HG03066 (cell line): ENCODE data around the gene PPP6R2.
"Not testable (repeated sequence)": the region's sequence is repeated elsewhere in the genome, so short reads cannot be mapped to it uniquely, and the experiment has no call there.

ENCODE experiments used
- ATAC-seq: cut with Tn5 transposase; IDR thresholded peaks from one replicate; pipeline ENCODE4 v1.9.1; 2021; ENCODE audit warnings: low read depth; ENCODE audit not compliant: unreplicated experiment

PPP6R2 gene

DNA sequence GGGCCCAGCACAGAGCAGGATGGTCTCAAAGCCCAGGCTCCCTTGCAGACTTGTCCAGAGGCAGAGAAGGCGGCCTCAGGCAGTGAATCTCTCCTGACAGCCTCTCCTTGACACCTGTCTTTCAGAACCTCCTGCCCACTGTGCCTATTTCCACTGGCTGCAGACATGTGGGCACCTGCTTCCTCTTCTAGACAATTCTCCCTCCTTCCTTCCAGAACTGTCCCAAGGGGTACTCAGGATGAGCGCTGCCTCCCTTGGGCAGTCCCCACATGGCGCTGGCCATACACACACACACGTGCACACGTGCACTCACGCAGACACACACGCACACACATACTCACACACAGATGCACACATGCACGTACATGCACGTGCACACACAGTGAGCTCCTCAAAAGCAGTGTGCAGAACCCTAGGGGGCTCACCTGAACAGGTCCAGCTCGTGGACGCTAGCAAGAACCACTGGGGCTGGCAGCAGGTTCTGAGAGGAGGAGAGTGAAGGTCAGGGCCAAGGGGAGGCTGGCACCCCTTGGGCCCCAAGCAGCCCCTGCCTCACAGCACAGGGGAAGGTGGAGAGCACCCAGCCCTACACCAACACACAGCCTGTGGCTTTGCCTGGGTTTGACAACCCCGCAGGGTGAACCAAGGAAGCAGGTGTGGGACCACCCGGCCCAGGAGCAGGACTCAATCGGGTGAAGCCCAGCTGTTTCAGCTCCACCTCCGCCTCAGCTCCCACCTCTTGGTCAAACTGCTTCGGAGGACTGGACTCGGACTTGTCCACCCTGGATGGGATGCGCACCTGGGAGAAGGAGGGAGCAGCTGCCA lies 27.6 kb upstream of the PPP6R2 start:
- no peak for ATAC-seq

DNA sequence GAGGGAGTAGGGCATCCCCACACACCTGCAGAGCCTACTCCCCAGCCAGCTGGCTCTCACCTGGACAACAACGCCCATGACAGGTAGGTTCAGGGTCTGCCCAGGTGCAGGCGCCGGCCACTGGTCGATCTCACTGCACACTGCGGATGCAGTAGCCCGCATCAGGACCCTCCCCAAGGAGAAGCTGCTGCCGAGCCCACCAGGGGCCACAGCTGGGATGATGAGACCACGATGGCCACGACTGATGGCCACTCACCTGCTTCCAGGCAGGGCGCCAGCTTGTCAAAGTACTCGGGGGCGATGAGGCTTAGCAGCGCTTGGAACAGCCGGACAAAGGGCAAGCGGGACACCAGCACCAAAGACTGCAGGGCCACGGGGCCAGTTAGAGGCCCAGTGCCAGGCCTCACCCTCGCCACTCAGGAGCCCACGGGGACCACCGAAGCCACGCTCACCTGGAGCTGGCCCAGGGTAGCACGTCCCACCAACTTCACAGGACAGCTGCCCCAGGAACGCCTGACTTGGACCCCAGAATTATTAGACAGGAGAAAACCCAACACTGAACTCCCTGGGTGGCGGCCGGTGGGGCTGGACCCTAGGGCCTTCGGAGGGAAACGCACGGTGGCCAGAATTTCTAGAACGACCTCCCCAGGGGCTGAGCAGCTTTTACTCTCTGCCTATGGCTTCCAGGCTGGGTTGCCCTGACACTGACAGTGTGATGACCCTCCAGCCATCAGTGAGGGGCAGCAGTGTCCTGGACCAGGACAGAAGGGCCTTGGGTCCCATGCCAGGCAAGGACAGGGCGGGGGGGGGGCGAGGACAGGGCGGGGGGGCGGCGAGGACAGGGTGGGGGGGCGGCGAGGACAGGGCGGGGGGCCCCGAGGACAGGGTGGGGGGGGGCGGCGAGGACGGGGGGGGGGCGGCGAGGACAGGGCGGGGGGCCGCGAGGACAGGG lies 26.7 kb upstream of the PPP6R2 start:
- ATAC-seq: no peak

GRCh38 chr22:50317178-50317577 lies 25.9 kb upstream of the PPP6R2 start:
- no peak for ATAC-seq

GRCh38 chr22:50317674-50318073 lies 25.5 kb upstream of the PPP6R2 start:
- ATAC-seq: no peak

DNA sequence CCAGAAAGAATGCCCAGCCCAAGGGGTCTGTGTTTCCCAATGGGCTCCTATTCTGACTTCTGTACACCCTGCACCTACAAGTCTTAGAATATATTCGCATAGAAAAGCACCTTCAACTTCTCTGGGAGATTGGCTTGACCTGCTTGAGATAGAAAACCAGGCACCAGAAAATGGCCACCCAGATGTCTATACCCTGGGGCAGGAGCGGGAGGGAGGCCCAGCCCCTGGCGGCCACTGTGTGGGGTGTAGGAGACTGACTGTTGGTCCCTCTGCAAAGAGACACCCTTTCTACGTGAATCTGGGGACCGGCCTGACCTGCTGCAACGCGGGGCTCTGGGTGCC lies 24.8 kb upstream of the PPP6R2 start:
- no peak for ATAC-seq

GRCh38 chr22:50318698-50319411 lies 24.3 kb upstream of the PPP6R2 start:
- no peak for ATAC-seq

- no peak for ATAC-seq
Observed at GRCh38 chr22:50319503-50319951, 23.6 kb upstream of the PPP6R2 start.

- no peak for ATAC-seq
Observed at GRCh38 chr22:50320116-50320515, 23.0 kb upstream of the PPP6R2 start.

GRCh38 chr22:50320671-50321325 lies 22.3 kb upstream of the PPP6R2 start:
- no peak for ATAC-seq

DNA sequence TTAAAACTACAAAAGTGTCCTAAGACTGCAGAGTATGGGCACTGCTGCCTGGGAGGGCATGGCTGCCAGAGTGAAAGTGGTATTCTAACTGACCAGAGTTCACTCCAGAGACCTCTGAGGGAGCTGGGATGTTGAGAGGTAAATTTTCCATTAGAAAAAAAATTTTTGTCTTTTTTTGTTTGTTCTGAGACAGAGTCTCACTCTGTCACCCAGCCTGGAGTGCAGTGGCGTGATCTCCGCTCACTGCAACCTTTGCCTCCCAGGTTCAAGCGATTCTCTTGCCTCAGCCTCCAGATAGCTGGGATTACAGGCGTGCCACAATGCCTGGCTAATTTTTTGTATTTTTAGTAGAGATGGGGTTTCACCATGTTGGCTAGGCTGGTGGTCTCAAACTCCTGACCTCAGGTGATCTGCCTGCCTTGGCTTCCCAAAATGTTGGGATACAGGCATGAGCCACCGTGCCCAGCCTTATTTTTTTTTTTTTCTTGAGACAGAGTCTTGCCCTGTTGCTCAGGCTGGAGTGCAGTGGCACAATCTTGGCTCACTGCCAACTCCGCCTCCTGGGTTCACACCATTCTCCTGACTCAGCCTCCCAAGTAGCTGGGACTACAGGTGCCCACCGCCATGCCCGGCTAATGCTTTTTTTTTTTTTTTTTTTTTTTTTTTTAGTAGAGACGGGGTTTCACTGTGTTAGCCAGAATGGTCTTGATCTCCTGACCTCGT lies 20.6 kb upstream of the PPP6R2 start:
- ATAC-seq: not testable (repeated sequence)

- ATAC-seq: no peak
Observed at GRCh38 chr22:50323900-50324299, 19.2 kb upstream of the PPP6R2 start.

DNA sequence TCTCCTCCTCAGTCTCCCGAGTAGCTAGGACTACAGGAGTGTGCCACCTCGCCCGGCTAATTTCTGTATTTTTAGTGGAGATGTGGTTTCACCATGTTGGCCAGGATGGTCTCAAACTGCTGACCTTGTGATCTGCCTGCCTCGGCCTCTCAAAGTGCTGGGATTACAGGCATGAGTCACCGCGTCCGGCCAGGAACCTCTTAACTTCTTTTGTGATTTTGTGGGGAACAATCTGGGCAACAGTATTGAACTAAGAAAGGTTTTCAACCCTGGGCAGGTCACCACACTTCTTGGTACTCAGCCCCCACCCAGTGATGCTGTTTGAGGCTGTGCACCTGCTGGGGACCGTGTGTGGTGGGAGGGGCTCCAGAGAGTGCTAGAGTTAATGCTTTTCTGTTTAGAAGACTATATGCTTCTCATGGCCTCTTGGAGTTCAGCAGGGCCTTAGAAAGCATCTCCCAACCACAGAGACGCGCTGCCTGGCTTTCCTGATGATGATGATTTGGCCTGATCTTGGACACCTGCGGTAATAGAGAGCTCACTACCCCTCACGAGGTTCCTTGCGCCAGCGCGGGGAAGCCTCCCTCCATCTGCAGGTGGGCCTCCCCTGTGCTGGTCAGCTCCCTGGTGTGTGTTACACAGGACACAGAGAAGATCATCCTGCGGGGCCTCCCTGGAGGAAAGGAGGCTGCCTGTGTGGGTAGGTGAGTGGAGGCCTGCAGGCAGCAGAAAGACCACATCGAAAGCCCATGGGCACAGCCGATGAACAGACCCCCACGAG lies 17.5 kb upstream of the PPP6R2 start:
- no peak for ATAC-seq

DNA sequence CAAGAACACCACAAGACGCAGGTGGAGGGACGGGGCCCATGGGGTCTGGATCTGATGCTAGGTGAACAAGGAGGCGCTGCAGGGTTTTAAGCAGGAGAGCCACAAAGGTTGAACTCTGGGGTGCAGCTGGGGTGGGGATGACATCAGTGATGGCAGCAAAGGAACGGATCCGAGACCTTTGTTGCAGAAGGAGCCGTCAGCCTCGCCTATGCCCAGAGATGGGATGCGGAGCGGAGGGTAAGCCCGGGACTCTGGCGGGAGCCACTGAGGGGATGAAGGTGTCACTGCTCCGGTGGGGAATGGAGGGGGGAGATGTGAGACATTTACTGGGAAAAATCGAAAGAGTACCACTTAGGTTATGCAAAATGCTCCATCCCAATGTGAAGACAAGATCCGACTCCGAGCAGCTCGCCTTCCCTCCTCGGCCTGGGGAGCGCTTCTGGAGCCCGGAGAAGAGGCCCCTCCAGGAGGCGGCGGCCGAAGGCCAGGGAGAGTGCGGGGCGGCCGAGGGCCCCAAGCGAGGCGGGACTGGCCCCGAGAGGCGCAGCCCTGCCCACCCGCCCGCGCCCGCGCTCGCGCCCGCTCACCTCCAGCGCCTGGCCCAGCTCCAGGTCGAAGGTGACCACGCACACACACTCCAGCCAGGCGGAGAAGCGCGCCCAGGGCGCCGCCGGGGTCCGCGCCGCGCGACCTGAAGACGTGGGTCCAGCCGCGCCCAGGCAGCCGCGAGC lies 16.7 kb upstream of the PPP6R2 start:
- peak; percentile 15 for ATAC-seq

DNA sequence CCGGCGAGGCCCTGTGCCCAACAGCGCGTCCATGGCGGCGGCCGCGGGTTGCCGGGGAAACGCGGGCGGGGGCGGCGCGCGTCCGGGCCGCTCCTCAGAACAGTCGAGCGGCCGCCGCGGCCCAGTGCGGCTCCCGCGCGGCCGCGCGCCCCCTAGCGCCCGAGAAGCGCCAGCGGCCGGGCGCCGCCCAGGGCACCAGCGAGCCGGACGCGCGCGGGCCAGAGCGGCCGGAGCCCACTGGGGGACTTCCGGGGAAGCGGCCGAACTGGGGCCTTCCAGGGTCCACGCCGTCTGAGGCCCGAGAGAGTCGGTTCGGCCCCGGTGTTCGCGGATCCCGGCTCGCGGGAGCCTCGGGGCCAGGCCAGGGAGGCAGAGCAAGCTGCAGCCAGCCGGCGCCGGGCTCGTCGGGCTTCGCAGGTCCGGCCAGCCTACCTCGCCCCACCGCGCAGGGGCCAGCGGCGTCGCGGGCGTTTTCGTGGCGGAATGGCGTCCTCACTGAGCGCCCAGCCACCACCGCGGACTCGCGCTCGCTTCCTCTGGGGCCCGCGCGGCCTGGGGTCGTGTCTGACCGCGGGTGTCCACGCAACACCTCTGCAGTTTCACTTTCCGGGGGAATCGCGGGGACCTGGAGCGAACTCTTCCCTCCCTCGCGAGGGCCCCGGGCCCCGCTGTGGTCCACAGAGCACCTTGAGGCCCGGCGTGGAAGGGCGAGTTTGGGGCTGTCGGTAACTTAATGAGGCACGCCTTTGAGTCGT lies 16.0 kb upstream of the PPP6R2 start, which contains the start of gene DENND6B:
Gene DENND6B, minus strand, starts transcription at position 57 of the 755 bp plus-strand sequence. Its CDS starts 24 bp downstream, at position 33.
- ATAC-seq: peak; percentile 68

- ATAC-seq: no peak
Observed at GRCh38 chr22:50327711-50328019, 15.5 kb upstream of the PPP6R2 start.

- no peak for ATAC-seq
Observed at GRCh38 chr22:50329236-50329635, 13.9 kb upstream of the PPP6R2 start.

DNA sequence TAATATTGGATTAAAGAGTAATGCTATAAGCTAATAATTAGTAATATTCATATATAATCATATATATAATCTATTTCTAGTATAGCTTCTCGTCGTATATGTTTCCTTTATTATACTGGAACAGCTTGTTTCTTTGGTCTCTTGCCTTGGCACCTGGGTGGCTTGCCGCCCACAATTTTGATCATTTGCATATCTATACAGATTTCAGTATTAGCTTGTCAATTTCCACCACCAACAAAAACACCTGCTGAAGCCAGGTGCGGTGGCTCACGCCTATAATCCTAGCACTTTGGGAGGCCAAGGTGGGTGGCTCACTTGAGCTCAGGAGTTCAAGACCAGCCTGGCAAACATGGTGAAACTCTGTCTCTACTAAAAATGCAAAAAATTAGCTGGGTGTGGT lies 8.7 kb upstream of the PPP6R2 start:
- ATAC-seq: not testable (repeated sequence)
